Brain pericyte (primary cell): Measurements from ENCODE around the gene INTS3.
"Not testable (repeated sequence)": the region's sequence is repeated elsewhere in the genome, so short reads cannot be mapped to it uniquely, and the experiment has no call there.

Source experiments
- DNase-seq: peaks from one replicate; pipeline ENCODE4 v3.0.0-alpha.2; 2012; ENCODE audit warnings: low read depth, low spot score

INTS3 gene

DNA sequence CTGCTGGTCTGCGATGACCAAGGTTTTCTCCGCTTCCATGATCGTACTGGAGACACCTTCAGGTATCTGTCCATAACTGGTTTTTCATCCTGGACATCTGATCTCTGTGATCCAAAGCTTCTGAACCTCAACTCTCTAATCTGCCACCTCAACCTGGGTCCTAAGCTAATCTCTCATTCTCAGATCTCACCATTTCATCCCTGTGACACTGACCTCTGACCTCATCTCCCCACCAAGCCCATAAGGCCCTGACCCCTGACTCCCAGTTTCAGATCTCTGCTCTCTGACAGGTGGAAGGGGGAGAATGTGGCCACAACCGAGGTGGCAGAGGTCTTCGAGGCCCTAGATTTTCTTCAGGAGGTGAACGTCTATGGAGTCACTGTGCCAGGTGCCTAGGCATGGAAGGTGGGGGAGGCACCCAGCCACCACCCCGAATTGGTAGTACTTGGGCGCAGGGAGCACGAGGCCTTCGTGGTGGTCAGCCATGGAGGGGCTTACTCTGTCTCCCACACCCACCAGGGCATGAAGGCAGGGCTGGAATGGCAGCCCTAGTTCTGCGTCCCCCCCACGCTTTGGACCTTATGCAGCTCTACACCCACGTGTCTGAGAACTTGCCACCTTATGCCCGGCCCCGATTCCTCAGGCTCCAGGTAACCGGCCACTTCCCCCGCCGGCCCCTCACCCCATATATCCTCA is 51.1 kb downstream of the INTS3 start:
- DNase-seq: no peak

DNA sequence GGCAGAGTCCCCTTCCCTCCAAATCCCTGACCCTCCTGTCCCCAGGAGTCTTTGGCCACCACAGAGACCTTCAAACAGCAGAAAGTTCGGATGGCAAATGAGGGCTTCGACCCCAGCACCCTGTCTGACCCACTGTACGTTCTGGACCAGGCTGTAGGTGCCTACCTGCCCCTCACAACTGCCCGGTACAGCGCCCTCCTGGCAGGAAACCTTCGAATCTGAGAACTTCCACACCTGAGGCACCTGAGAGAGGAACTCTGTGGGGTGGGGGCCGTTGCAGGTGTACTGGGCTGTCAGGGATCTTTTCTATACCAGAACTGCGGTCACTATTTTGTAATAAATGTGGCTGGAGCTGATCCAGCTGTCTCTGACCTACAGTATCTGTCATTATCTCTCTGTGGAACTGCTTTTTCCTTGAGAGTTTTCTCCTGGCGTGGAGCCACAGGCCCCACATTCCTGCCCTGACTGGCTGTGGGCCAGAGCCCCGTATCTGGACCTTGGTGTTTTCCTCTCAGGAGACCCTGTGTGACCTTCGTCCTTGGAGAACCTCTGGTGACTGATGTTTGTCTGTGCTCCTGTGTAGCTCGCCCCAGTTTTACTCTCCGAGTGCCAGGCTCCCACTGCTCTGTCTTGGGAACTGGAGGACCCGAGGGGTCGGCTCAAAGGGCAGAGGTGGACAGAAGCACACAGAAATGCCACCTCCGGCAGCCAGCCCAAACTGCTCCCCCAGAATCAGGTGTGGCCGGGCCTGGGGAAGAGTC is 52.1 kb downstream of the INTS3 start:
- DNase-seq: no peak

DNA sequence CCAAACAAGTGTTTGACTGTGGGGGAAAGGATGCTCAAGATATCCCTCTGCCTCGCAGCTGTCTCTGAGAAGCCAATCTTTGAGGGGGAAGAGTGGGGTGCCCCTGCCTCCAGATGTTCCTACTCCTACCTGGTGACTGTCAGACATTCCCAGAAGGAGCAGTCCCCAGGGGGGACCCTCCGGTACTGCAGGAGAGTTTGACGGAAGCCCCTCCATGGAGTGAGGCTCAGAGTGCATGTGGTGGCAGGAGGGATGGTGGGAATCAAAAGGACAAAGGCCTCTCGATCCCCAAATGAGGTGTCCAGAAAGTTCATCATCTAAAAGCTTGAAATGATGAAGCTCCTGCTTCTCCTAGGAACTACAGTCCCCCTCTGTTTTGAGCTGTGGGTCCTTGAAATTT is 52.7 kb downstream of the INTS3 start:
- DNase-seq: no peak

DNA sequence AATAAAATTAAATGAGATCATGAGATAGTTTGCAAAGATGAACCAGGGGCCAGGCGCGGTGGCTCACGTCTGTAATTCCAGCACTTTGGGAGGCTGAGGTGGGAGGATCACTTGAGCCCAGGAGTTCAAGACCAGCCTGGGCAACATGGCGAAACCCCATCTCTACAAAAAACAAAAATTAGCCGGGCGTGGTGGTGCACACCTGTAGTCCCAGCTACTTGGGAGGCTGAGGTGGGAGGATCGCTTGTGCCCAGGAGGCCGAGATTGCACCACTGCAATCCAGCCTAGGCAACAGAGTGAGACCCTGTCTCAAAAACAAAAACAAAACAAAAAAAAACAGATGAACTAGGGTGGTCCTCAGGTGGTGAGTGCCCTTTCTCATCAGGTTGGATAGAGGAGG is 54.8 kb downstream of the INTS3 start:
- DNase-seq: not testable (repeated sequence)

DNA sequence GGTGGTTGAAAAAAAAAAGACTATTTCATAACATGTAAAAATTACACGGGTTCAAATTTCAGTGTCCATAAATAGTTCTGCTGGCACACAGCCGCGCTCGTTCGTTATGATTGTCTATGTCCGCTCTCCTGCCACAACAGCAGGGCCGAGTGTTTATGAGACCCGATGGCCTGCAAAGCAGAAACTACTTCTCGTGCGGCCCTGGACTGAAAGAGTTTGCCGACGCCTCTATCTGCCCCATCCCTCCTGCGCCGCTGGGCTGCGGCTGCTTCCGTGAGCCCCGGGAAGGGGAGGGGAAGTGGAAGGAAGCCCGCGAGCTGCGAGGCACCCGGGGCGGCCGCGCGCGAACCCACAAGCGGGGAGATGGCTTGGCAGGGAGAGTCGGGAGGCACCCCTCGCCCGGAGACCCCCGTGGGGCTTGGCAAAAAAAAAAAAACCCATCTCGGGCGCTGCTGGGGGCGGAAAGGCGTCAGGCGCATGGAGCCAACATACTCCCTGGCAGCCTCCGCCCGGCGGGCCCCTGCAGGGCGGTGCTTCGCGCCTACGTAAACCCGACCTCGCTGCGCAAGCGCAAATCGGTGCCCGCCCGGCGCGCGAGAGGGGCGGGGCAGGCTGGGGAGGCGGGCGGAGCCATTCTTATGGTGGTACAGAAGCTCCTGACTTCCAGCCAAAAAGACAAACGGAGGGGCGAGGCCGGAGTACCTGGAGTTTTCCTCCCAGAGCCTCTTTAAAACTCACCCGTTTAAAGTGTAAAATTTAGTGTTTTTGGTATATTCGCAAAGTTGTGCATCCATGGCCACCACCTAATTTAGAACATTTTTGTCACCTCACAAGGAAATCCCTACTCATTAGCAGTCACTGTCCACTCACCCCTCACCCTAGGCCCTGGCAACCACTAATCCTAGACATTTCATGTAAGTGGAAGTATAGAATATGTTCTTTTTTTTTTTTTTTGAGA is 55.7 kb downstream of the INTS3 start:
- DNase-seq: peak; percentile 73

DNA sequence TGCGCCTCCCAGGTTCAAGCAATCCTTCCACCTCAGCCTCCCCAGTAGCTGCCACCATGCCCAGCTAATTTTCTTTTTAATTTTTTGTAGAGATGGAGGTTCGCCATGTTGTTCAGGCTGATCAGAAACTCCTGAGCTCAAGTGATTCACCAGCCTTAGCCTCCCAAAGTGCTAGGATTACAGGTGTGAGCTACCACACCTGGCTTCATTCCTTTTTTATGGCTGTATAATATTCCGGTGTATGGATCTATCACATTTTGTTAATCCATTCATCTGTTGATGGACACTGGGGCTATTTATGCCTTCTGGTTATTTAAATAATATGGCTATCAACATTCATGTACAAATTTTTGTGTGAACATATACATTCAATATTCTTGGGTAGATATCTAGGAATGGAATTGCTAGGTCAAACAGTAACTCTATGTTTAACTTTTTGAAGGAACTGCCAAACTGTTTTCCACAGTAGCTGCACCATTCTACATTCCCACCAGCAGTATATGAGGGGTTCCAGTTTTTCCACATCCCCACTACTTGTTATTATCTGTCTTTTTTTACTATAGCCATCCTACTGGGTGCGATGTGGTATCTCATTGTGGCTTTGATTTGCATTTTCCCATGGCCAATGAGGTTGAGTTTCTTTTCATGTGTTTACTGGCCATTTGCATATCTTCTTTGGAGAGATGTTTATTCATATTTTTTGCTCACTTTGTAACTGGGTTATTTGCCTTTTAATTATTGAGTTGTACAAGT is 58.4 kb downstream of the INTS3 start:
- DNase-seq: no peak

DNA sequence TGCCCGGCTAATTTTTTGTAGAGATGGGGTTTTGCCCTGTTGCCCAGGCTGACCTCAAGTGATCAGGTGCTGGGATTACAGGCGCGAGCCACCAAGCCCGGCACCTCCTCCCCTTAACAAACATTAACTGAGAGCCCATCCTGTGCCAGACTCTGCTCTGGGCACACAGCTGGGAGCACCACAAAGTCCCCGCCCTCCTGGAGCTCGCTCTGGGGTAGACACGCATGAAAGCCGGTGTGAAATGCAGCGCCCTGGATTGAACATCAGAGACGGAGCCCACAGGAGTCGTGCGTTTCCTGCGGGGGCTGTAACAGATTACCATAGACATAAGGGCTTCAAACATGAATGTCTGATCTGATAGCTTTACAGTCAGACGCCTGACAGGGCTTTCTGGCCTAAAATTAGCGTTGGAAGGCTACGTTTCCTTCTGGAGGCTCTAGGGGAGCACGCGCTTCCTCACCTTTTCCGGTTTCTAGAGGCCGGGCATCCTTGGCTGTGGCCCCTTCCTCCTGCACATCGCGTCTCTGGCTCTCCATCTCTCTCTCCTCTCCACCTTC is 61.7 kb downstream of the INTS3 start:
- no peak for DNase-seq

DNA sequence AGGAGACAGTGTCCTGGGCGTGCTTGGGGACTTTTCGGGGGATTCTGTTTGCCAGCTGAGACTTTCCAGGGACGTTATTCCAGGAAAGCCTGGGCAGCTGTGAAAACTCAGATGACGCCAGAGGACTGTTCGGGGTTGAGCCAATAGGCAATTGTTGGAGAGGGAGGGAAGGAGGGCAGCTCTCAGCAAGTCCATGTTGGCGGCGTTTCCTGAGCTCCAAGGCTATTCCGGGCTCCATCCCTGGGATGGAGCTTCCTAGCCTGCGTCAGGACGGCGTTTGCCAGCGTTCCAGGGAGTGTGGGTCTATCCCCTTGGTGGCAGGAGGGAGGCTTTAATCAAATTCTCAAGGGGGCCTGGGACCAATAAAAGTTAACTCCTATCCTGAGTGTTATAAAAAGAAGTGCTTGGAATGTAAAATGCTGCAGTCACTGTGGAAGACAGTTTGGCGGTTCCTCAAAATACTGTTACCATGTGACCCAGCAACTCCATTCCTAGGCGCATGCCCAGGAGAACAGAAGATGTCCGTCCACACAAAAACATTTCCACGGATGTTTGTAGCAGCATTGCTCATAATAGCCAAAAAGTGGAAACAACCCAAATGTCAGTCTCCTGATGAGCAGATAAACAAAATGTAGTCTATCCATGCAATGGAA is 62.6 kb downstream of the INTS3 start:
- no peak for DNase-seq

DNA sequence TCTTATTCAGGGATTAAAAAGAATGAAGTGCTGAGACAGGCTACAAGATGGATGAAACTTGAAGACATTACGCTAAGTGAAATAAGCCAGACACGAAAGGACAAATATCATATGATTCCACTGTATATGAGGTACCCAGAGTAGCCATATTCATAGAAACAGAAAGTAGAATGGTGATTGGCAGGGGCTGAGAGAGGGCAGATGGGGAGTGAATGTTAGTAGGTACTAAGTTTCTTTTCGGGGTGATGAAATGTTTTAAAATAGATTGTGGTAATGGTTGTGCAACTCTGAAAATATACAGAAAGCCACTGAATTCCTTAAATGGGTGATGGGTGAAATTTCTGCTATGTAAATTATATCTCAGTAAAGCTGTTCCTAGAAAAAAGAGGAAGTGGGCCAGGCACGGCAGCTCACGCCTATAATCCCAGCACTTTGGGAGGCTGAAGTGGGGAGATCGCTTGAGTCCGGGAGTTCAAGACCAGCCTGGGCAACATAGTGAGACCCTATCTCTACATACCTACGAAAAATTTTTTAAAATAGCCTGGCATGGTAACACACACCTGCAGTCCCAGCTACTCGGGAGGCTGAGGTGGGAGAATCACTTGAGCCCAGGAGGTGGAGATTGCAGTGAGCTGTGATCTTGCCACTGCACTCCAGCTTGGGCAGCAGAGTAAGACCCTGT is 63.3 kb downstream of the INTS3 start:
- no peak for DNase-seq

DNA sequence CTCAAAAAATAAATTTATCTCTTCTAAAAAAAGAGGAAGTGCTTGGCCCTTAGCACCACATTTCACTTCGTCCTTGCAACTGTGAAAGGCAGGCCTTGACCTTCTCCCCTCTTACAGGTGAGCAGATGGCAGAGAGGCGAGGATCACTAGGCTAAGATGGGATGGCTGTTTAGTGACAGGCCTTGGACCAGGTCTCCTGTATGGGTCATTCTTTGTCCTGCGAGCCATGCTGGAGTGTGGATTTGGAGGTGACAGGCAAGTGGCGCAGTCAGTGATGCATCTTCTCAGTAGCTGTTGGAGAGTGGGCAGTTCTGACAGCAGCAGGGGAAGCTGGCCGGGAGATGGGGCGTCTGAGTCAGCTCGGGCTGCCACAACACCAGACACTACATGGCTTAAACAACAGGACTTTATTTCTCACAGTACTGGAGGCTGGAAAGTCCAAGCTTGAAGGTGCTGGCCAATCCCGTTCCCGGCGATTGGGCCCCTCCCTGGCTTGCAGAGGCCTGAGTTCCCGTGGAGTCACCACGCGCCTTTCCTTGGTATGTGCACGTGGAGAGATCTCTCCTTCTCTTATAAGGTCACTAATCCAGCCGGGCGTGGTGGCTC is 63.9 kb downstream of the INTS3 start:
- no peak for DNase-seq

DNA sequence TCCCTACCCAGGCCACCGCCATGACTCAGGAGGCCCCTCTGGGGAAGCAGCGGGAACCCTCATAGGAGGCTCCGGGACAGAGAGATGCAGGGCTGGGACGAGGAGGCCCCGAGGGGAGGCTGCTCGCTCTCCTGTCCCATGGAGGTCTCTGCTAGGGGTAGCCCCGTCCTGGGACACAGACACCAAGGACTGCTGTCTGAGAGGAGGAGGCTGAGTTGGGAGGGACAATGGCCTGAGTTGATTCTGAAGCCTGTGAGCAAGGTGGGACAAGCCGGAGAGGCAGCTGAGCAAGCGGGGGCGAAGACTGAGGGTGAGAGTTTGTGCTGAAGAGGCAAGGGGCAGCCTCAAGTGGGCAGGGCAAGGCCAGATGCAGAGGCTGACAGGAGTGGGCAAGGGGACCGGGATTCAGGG is 64.8 kb downstream of the INTS3 start:
- DNase-seq: no peak

DNA sequence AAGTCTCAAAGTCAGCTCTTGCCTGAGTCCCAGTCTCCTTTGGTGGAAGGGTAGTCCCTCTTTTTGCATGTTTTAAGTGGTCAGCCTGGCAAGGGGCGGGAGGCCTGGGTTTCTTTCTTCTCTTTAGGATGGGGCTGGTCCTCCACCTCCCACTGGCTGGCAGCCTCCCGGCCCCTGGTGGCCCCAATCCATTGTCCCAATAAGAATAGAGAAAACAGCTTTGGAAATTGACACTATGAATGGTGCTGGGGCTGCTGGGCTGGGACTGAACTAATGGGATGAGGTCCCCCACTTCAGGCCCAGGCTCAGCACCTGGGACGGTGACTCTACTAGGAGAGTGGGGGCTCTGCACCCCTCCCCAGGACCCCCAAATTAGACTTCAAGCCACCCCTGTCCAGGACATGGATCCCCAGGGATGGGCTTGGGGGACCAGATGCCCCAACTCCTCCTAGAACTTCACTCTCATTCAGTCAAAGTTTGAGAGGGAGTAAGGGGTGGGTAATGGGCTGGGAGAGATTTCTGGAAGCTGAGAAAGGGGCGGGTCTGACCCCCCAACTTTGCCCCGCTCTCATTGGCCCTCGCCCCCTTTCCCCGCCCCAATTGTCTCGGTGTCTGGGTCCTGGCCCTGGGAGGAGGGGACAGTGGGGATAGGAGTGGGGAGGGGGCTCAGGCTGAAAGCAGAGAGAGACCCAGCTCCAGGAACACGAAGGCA is 65.6 kb downstream of the INTS3 start:
- no peak for DNase-seq

DNA sequence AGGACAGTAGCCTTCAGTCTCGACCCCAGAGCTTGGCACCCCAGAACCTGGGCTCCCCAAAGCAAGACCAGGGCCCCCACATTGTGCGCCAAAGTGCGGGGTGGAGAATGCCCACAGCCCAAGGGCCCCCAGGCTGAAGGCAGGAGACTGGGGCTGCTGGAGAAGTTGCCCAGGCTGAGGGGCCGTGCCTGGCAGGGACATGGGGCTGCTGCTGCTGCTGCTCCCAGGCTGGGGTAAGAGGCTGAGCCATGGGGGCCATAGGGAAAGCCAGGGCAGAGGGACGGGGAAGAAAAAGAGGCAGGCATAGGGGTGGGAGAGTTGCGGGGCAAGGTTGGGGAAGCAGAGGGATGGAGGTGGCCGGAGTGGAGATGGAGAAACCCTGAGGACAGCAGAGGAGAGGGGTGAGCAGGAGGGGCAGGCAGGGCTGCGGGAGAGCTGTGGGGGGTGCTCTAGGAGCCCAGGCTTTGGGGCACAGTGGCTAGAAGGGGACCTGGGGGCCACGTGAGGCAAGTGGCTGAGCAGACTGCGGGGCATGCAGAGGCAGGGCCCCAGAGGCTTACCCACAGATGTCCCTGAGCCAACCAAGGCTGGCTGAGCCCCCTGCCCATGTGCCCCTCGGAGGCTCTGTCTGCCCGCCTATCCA is 66.2 kb downstream of the INTS3 start:
- no peak for DNase-seq

DNA sequence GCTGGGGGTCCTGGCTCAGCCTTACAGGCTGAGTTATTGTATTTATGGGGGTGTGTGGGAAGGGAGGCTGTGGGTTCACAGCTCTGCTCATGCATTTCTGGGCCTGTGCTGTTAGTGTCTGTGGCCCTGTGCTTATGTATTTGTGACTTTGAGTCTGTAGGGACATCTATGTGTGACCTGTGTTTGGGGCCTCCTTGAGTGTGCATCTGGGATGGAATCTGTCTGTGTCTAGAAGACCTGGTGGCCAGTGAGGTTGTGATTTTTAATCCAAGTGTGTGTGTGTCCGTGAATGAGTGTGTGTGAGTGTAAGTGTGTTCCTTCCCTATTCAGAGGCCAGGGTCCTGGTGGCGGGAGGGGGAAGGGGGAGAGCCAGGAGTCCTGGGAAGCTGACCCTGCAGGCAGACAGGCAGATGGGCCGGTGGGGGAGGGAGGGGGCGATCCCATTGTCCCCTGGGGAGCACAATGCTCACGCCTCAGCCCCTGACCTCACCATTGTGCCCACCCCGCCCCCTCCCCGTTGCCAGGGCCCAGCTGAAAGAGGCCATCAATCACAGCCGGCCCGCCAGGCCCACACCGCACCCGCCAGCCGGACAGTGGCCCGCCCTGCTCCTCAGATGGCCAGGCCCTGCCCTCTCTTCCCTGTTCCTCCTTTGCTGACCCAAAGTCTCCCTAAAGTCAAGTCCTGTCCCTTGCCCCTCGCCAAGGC is 66.9 kb downstream of the INTS3 start:
- DNase-seq: no peak

DNA sequence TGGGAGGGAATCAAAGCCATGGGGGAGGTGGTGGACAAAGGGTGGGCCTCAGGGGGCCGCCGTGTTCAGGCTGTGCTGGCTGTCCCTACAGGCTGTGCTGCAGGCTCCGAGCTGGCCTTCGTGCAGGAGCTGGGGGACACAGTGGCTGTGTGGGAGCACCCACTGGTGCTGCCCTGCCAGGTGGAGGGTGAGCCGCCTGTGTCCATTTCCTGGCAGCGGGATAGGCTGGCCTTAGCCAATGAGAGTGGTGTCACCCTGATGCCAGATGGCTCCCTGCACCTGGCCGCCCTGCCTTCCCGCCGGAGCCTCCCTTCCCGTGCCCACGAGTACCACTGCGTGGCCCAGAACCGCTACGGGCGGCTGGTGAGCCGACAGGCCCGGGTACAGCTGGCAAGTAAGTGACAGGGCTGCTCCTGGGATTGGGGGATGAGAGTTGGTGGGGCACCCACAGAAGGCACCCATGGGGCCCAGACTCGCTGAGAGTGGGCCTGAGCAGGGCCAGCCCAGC is 67.5 kb downstream of the INTS3 start:
- DNase-seq: no peak

DNA sequence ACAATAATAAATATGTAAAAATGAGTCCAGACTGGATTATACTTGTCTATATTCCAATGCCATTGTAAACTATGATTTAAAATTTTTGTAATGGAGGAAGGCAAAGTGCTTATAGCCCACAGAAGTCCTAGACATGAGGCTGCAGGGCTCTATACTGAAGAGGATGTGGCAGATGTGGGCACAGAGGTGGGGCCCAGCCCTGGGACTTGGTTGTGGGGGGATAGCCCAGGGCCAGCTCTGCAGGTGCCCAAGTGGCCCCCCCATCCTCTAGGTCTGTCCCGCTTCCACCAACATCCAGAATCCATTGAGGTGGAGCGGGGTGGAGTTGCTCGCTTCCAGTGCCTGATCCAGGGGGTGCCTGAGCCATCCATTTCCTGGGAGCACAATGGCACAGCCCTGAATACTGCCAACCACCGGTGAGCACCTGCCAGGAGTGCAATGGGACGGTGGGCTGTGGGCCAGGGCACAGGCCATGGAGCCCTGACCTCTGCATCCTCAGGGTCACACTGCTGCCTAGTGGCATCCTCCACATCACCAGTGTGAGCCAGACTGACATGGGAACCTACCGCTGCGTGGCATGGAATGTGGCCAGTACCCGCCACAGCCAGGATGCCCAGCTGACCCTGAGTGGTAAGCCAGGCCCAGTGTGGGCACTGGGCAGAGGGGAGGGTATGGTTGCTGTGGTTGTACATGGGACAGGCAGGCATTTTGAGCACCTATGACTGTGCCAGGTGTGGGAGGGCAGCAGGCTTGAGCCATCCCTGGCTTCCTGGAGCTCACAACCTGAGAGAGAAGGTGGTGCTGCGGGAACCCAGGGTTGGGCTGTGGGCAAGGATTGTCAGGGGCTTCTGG is 68.3 kb downstream of the INTS3 start:
- DNase-seq: no peak
